ENCODE data around the gene PLA2G2E. TPM values are rescaled to one million over a fixed set of nuclear protein-coding genes. Genes with fewer than 3 reads are reported as not detected.

The PLA2G2E gene
- total and polyA plus RNA-seq, 2 donors (not counting 1 experiment from before 2014, with no cell fraction given) = not detected

DNA sequence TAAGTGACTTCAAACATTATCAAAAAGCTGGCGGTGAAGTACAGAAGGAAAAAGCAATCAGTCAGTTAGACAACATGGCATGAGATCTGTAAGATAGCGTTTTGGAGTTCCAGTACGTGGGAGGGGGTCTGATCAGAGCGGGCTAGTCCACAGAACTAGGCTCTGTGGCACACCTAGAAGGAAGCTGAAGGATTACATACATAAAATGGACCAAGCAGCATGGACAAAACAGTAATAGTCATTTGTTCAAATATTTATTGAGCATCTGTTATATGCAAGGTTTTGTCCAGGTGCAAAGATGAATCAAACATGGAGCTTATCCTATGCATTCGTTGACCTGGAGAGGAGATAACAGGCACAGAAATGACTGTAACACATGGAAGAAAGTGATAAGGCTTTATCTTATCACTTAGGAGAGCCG, 22.9 kb upstream of the PLA2G2E start:
- H3K9ac ChIP-seq (ENCODE audit: insufficient read depth, low read length) = no peak overlapping the region
- no peak overlapping the region for H3K4me2 ChIP-seq (ENCODE audit: extremely low read depth, insufficient read depth, low read length)
- H3K4me1 ChIP-seq (ENCODE audit: control insufficient read depth, extremely low read depth, insufficient read depth, low read length) = no peaks in the 10 kb centered on the region
- no peak overlapping the region for H3K4me3 ChIP-seq (replicated peaks in 1 of 4; ENCODE audit: control extremely low read depth in 1 of 4, insufficient read depth in 1 of 4, low read depth in 3 of 4, low read length in 4 of 4)
- peaks cover 4% of the 10 kb centered on the region for H3K27me3 ChIP-seq (ENCODE audit: control insufficient read depth, insufficient read depth, low read length)
- H4K20me1 ChIP-seq (ENCODE audit: control insufficient read depth, extremely low read depth, insufficient read depth, low read length) = no peaks in the 10 kb centered on the region
- no peak overlapping the region for H2AFZ ChIP-seq (ENCODE audit: low read length)
- no peaks in the 10 kb centered on the region for H3K36me3 ChIP-seq (ENCODE audit: control insufficient read depth, insufficient read depth, low read length)
- TF ChIP-seq EZH2 (IDR thresholded peaks at IDR 0.05; ENCODE audit: low read length, missing control alignments) = no peak
- TF ChIP-seq, protein P1, sequence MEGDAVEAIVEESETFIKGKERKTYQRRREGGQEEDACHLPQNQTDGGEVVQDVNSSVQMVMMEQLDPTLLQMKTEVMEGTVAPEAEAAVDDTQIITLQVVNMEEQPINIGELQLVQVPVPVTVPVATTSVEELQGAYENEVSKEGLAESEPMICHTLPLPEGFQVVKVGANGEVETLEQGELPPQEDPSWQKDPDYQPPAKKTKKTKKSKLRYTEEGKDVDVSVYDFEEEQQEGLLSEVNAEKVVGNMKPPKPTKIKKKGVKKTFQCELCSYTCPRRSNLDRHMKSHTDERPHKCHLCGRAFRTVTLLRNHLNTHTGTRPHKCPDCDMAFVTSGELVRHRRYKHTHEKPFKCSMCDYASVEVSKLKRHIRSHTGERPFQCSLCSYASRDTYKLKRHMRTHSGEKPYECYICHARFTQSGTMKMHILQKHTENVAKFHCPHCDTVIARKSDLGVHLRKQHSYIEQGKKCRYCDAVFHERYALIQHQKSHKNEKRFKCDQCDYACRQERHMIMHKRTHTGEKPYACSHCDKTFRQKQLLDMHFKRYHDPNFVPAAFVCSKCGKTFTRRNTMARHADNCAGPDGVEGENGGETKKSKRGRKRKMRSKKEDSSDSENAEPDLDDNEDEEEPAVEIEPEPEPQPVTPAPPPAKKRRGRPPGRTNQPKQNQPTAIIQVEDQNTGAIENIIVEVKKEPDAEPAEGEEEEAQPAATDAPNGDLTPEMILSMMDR (conservative IDR thresholded peaks at IDR 0.05 in 1 of 2, IDR thresholded peaks at IDR 0.05 in 1 of 2; ENCODE audit: low read depth in 1 of 2, low read length in 2 of 2) = no peak
- no peaks in the 10 kb centered on the region for H3K9me3 ChIP-seq (ENCODE audit: control insufficient read depth, insufficient read depth, low read depth, low read length)
- no peaks in the 10 kb centered on the region for H3K79me2 ChIP-seq (ENCODE audit: control insufficient read depth, insufficient read depth, low read length)
- DNase-seq (ENCODE audit: low read depth in 2 of 2) = no peak
- H3K27ac ChIP-seq (ENCODE audit: insufficient read depth, low read length) = no peak overlapping the region

DNA sequence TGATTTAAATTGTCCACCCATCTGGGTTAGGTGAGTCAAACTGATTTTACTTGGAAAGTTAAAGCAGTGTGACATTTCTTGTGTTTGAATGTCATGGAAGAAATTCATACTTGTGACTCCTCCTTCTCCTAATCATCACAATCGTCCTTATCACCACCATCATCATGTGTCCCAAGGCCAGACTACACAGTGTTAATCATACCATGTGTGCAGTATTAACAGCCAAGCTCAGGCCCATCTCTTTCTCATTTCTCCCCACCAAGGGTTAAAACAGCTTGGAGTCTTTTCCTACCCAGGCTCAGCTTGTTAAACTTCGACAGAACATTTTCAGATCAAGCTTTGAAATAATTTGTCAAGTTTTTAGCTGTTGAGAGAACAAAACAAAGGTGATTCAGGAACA, 22.5 kb upstream of the PLA2G2E start:
- no peaks in the 10 kb centered on the region for H4K20me1 ChIP-seq (ENCODE audit: control insufficient read depth, extremely low read depth, insufficient read depth, low read length)
- no peak overlapping the region for H2AFZ ChIP-seq (ENCODE audit: low read length)
- H3K9me3 ChIP-seq (ENCODE audit: control insufficient read depth, insufficient read depth, low read depth, low read length) = no peaks in the 10 kb centered on the region
- peaks cover 4% of the 10 kb centered on the region for H3K27me3 ChIP-seq (ENCODE audit: control insufficient read depth, insufficient read depth, low read length)
- no peak overlapping the region for H3K4me2 ChIP-seq (ENCODE audit: extremely low read depth, insufficient read depth, low read length)
- H3K4me3 ChIP-seq (replicated peaks in 1 of 4; ENCODE audit: control extremely low read depth in 1 of 4, insufficient read depth in 1 of 4, low read depth in 3 of 4, low read length in 4 of 4) = no peak overlapping the region
- no peak for TF ChIP-seq EZH2 (IDR thresholded peaks at IDR 0.05; ENCODE audit: low read length, missing control alignments)
- TF ChIP-seq, protein P1 (conservative IDR thresholded peaks at IDR 0.05 in 1 of 2, IDR thresholded peaks at IDR 0.05 in 1 of 2; ENCODE audit: low read depth in 1 of 2, low read length in 2 of 2) = no peak
- no peaks in the 10 kb centered on the region for H3K79me2 ChIP-seq (ENCODE audit: control insufficient read depth, insufficient read depth, low read length)
- no peaks in the 10 kb centered on the region for H3K36me3 ChIP-seq (ENCODE audit: control insufficient read depth, insufficient read depth, low read length)
- no peak overlapping the region for H3K9ac ChIP-seq (ENCODE audit: insufficient read depth, low read length)
- DNase-seq (ENCODE audit: low read depth in 2 of 2) = no peak
- no peaks in the 10 kb centered on the region for H3K4me1 ChIP-seq (ENCODE audit: control insufficient read depth, extremely low read depth, insufficient read depth, low read length)
- no peak overlapping the region for H3K27ac ChIP-seq (ENCODE audit: insufficient read depth, low read length)

DNA sequence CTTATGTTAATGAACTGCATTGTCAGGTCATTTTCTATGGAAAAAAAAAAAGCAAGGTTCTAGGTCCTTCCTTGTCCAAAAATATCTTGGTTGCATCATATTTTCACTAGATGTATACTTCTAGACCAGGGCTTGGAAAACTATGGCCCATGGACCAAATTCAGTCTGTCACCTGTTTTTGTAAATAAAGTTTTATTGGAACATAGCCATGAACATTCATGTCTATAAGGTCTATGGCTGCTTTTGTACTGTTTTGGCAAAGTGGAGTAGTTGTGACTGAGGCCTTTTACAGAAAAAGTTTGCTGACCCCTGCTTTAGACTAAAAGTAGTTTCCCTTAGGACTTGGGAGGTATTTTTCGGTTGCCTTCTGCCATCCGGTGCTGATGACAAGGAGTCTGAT, 19.2 kb upstream of the PLA2G2E start:
- Histone ChIP-seq H3K36me3 (ENCODE audit: control insufficient read depth, insufficient read depth, low read length) (no peaks in the 10 kb centered on the region), H3K9ac (ENCODE audit: insufficient read depth, low read length) (no peak overlapping the region), H2AFZ (ENCODE audit: low read length) (no peak overlapping the region), H4K20me1 (ENCODE audit: control insufficient read depth, extremely low read depth, insufficient read depth, low read length) (no peaks in the 10 kb centered on the region), H3K4me2 (ENCODE audit: extremely low read depth, insufficient read depth, low read length) (no peak overlapping the region), H3K4me3 (replicated peaks in 1 of 4; ENCODE audit: control extremely low read depth in 1 of 4, insufficient read depth in 1 of 4, low read depth in 3 of 4, low read length in 4 of 4) (no peak overlapping the region), H3K9me3 (ENCODE audit: control insufficient read depth, insufficient read depth, low read depth, low read length) (no peaks in the 10 kb centered on the region), H3K27me3 (ENCODE audit: control insufficient read depth, insufficient read depth, low read length) (peaks cover 4% of the 10 kb centered on the region), H3K27ac (ENCODE audit: insufficient read depth, low read length) (no peak overlapping the region), H3K4me1 (ENCODE audit: control insufficient read depth, extremely low read depth, insufficient read depth, low read length) (no peaks in the 10 kb centered on the region), H3K79me2 (ENCODE audit: control insufficient read depth, insufficient read depth, low read length) (no peaks in the 10 kb centered on the region)
- TF ChIP-seq, protein P1 (conservative IDR thresholded peaks at IDR 0.05 in 1 of 2, IDR thresholded peaks at IDR 0.05 in 1 of 2; ENCODE audit: low read depth in 1 of 2, low read length in 2 of 2) = no peak
- TF ChIP-seq EZH2 (IDR thresholded peaks at IDR 0.05; ENCODE audit: low read length, missing control alignments) = no peak
- no peak for DNase-seq (ENCODE audit: low read depth in 2 of 2)
